Activated CD8-positive, alpha-beta T cell treated with anti-CD3 and anti-CD28 coated beads, Interleukin-2, amount 10 ng/mL, durations not matched to agents 7 days and 5 days (primary cell): ENCODE measurements around the gene KLK2. TPM values are rescaled to one million over a fixed set of nuclear protein-coding genes. Genes with fewer than 3 reads are reported as not detected.

Experiments
- ATAC-seq: fragments of 150-1000 bp; cut with Tn5 transposase; one replicate; pipeline ENCODE4 v1.10.0; 2021; ENCODE audit warnings: moderate library complexity
- CTCF ChIA-PET: fragments of 350-600 bp; sonication (Branson Sonifier 250); formaldehyde crosslinking; loops from one replicate; lab custom pipeline; 2021; ENCODE audit warnings: antibody characterized with exemption; lab: Charles Lee
- POLR2A ChIA-PET: fragments of 350-600 bp; sonication (Branson Sonifier 250); formaldehyde crosslinking; loops from one replicate; lab custom pipeline; 2021; ENCODE audit warnings: antibody characterized with exemption; lab: Charles Lee
- DNase-seq: peaks from one replicate; pipeline ENCODE4 v3.0.0-alpha.2; 2020
- H3K27ac Mint-ChIP-seq: one replicate; pipeline ENCODE4 v1.8.0; 2021; ENCODE audit warnings: mild to moderate bottlenecking, mixed read lengths
- H3K27me3 Mint-ChIP-seq: one replicate; pipeline ENCODE4 v1.8.0; 2021; ENCODE audit warnings: low read depth, mixed read lengths
- H3K36me3 Mint-ChIP-seq: one replicate; pipeline ENCODE4 v1.8.0; 2021; ENCODE audit warnings: low read depth, mixed read lengths
- H3K4me1 Mint-ChIP-seq: one replicate; pipeline ENCODE4 v1.8.0; 2021; ENCODE audit warnings: low read depth, mixed read lengths
- H3K4me3 Mint-ChIP-seq: one replicate; pipeline ENCODE4 v1.8.0; 2021; ENCODE audit warnings: mild to moderate bottlenecking, mixed read lengths
- H3K9me3 Mint-ChIP-seq: one replicate; pipeline ENCODE4 v1.8.0; 2022; ENCODE audit warnings: mixed read lengths; ENCODE audit not compliant: insufficient read depth
- total RNA-seq, 2 experiments: library from RNA; stranded (reverse); gene quantifications; one replicate each; pipeline ENCODE4 v1.2.3, GENCODE V29; 2021

Gene KLK2
- total RNA-seq, 2 experiments from 2014 or later = not detected

- Mint-ChIP-seq H3K9me3 (no peaks in the 10 kb centered on the region), H3K4me3 (no peak overlapping the region), H3K36me3 (no peaks in the 10 kb centered on the region), H3K27me3 (peaks cover 15% of the 10 kb centered on the region), H3K4me1 (peaks cover 2% of the 10 kb centered on the region), H3K27ac (no peak overlapping the region)
- no peak for ATAC-seq
- DNase-seq = no peak
- CTCF ChIA-PET = no interaction called here
- POLR2A ChIA-PET = no interaction called here
These were observed 24.0 kb downstream of the KLK2 start for GRCh38 chr19:50897191-50897607.

GRCh38 chr19:50897612-50898011 lies 24.4 kb downstream of the KLK2 start:
- ATAC-seq (no peak), DNase-seq (no peak)
- Mint-ChIP-seq H3K27ac (no peak overlapping the region), H3K27me3 (peaks cover 18% of the 10 kb centered on the region), H3K4me1 (peaks cover 2% of the 10 kb centered on the region), H3K4me3 (no peak overlapping the region), H3K36me3 (no peaks in the 10 kb centered on the region), H3K9me3 (no peaks in the 10 kb centered on the region)
- POLR2A ChIA-PET = no interaction called here
- CTCF ChIA-PET = no interaction called here

- Mint-ChIP-seq H3K36me3 (no peaks in the 10 kb centered on the region), H3K4me1 (peaks cover 2% of the 10 kb centered on the region)
- POLR2A ChIA-PET = no interaction called here
These were observed 24.8 kb downstream of the KLK2 start for GRCh38 chr19:50898018-50898417.

GRCh38 chr19:50899569-50899968 lies 26.3 kb downstream of the KLK2 start:
- Mint-ChIP-seq H3K9me3 (no peaks in the 10 kb centered on the region), H3K36me3 (no peaks in the 10 kb centered on the region), H3K27ac (no peak overlapping the region), H3K4me1 (peaks cover 2% of the 10 kb centered on the region), H3K27me3 (peaks cover 18% of the 10 kb centered on the region), H3K4me3 (no peak overlapping the region)
- POLR2A ChIA-PET = no interaction called here
- CTCF ChIA-PET = interaction anchor here (1.2 kb wide), 1 partner anchor 23 kb away, joined by 7 read pairs; no protein-coding TSS in a partner anchor
- no peak for ATAC-seq
- DNase-seq = no peak

More at GRCh38 chr19:50898018-50898417, 24.8 kb downstream of the KLK2 start:
- Mint-ChIP-seq H3K27ac (no peak overlapping the region), H3K9me3 (no peaks in the 10 kb centered on the region), H3K4me3 (no peak overlapping the region), H3K27me3 (peaks cover 18% of the 10 kb centered on the region)
- no peak for ATAC-seq
- CTCF ChIA-PET = no interaction called here
- no peak for DNase-seq

- Mint-ChIP-seq H3K36me3 (no peaks in the 10 kb centered on the region), H3K9me3 (no peaks in the 10 kb centered on the region), H3K27ac (no peak overlapping the region), H3K27me3 (peaks cover 27% of the 10 kb centered on the region), H3K4me3 (no peak overlapping the region), H3K4me1 (no peaks in the 10 kb centered on the region)
- ChIA-PET POLR2A (no interaction called here), CTCF (no interaction called here)
- DNase-seq (no peak), ATAC-seq (no peak)
These were observed 29.4 kb downstream of the KLK2 start for GRCh38 chr19:50902640-50903039.

GRCh38 chr19:50906217-50906616 lies 33.0 kb downstream of the KLK2 start:
- Mint-ChIP-seq H3K27me3 (peaks cover 45% of the 10 kb centered on the region), H3K4me3 (no peak overlapping the region), H3K4me1 (peaks cover 1% of the 10 kb centered on the region), H3K9me3 (no peaks in the 10 kb centered on the region), H3K36me3 (no peaks in the 10 kb centered on the region), H3K27ac (no peak overlapping the region)
- ATAC-seq (no peak), DNase-seq (peak; percentile 50)
- ChIA-PET CTCF (interaction anchor here (1.2 to 1.5 kb wide), 2 partner anchors 14 to 16 kb away, joined by 3 to 7 read pairs; no protein-coding TSS in a partner anchor), POLR2A (no interaction called here)

- CTCF ChIA-PET = interaction anchor here (2.1 kb wide), 1 partner anchor 14 kb away, joined by 7 read pairs; no protein-coding TSS in a partner anchor
- Mint-ChIP-seq H3K36me3 (no peaks in the 10 kb centered on the region), H3K27me3 (peaks cover 41% of the 10 kb centered on the region), H3K4me1 (peaks cover 1% of the 10 kb centered on the region), H3K27ac (no peak overlapping the region), H3K9me3 (no peaks in the 10 kb centered on the region), H3K4me3 (no peak overlapping the region)
- POLR2A ChIA-PET = interaction anchor here (0.9 kb wide), 1 partner anchor 105 kb away, joined by 3 read pairs; no protein-coding TSS in a partner anchor
- ATAC-seq = no peak
- DNase-seq = no peak
These were observed 35.1 kb downstream of the KLK2 start for GRCh38 chr19:50908336-50908735.

- H3K4me3 Mint-ChIP-seq = no peak overlapping the region
- CTCF ChIA-PET = interaction anchor here (2.1 kb wide), 1 partner anchor 13 kb away, joined by 7 read pairs; no protein-coding TSS in a partner anchor
- peak; percentile 43 for DNase-seq
- peaks cover 1% of the 10 kb centered on the region for H3K4me1 Mint-ChIP-seq
- no peaks in the 10 kb centered on the region for H3K9me3 Mint-ChIP-seq
- H3K27ac Mint-ChIP-seq = no peak overlapping the region
- POLR2A ChIA-PET = interaction anchor here (0.9 kb wide), 1 partner anchor 106 kb away, joined by 3 read pairs; no protein-coding TSS in a partner anchor
- H3K36me3 Mint-ChIP-seq = no peaks in the 10 kb centered on the region
- peaks cover 41% of the 10 kb centered on the region for H3K27me3 Mint-ChIP-seq
- ATAC-seq = peak; percentile 62
These were observed 36.2 kb downstream of the KLK2 start for GRCh38 chr19:50909240-50910070.

GRCh38 chr19:50910722-50911121 lies 37.5 kb downstream of the KLK2 start:
- Mint-ChIP-seq H3K4me3 (no peak overlapping the region), H3K9me3 (no peaks in the 10 kb centered on the region), H3K27ac (no peak overlapping the region), H3K36me3 (no peaks in the 10 kb centered on the region), H3K27me3 (peaks cover 41% of the 10 kb centered on the region), H3K4me1 (peaks cover 1% of the 10 kb centered on the region)
- ATAC-seq = no peak
- no peak for DNase-seq
- ChIA-PET CTCF (no interaction called here), POLR2A (no interaction called here)

GRCh38 chr19:50911206-50912101 lies 38.2 kb downstream of the KLK2 start, which contains the start of gene KLK4:
TSS of gene KLK4 (minus strand) at chr19:50911395. CDS start at chr19:50910738, 657 bp downstream.
- POLR2A ChIA-PET = no interaction called here
- no peaks in the 10 kb centered on the region for H3K9me3 Mint-ChIP-seq
- no peak for ATAC-seq
- no peak for DNase-seq
- peaks cover 38% of the 10 kb centered on the region for H3K27me3 Mint-ChIP-seq
- no peaks in the 10 kb centered on the region for H3K36me3 Mint-ChIP-seq
- CTCF ChIA-PET = interaction anchor here (0.5 kb wide), 1 partner anchor 612 kb away, joined by 3 read pairs; no protein-coding TSS in a partner anchor
- no peak within 1 kb of the TSS for H3K27ac Mint-ChIP-seq
- H3K4me3 Mint-ChIP-seq = no peak within 1 kb of the TSS
- peaks cover 1% of the 10 kb centered on the region for H3K4me1 Mint-ChIP-seq

- H3K4me3 Mint-ChIP-seq = no peak overlapping the region
- no peak overlapping the region for H3K27ac Mint-ChIP-seq
- ATAC-seq (no peak), DNase-seq (no peak)
- H3K4me1 Mint-ChIP-seq = peaks cover 1% of the 10 kb centered on the region
- CTCF ChIA-PET = interaction anchor here (0.5 kb wide), 1 partner anchor 611 kb away, joined by 3 read pairs; no protein-coding TSS in a partner anchor
- H3K9me3 Mint-ChIP-seq = no peaks in the 10 kb centered on the region
- POLR2A ChIA-PET = no interaction called here
- H3K36me3 Mint-ChIP-seq = no peaks in the 10 kb centered on the region
- peaks cover 35% of the 10 kb centered on the region for H3K27me3 Mint-ChIP-seq
These were observed 38.9 kb downstream of the KLK2 start for GRCh38 chr19:50912102-50912599.
